HG03571 (cell line): ENCODE results near the gene NRDE2.
"Not testable (repeated sequence)": the region's sequence is repeated elsewhere in the genome, so short reads cannot be mapped to it uniquely, and the experiment has no call there.

Experiments
- ATAC-seq: cut with Tn5 transposase; IDR thresholded peaks from one replicate; pipeline ENCODE4 v1.9.1; 2021; ENCODE audit not compliant: unreplicated experiment

The NRDE2 gene

GRCh38 chr14:90344331-90345238 is 12.8 kb upstream of the NRDE2 start:
- ATAC-seq: no peak

GRCh38 chr14:90342327-90342726 is 10.6 kb upstream of the NRDE2 start:
- no peak for ATAC-seq

GRCh38 chr14:90341784-90342183 is 10.0 kb upstream of the NRDE2 start:
- ATAC-seq: no peak

GRCh38 chr14:90341232-90341631 is 9.5 kb upstream of the NRDE2 start:
- ATAC-seq: not testable (repeated sequence)

- ATAC-seq: no peak
Measured at GRCh38 chr14:90336985-90337384, 5.2 kb upstream of the NRDE2 start.

GRCh38 chr14:90336401-90336800 is 4.7 kb upstream of the NRDE2 start:
- no peak for ATAC-seq

- no peak for ATAC-seq
Measured at GRCh38 chr14:90332271-90332584, 487 bp upstream of the NRDE2 start.

GRCh38 chr14:90330203-90331196 is 1.2 kb downstream of the NRDE2 start:
- ATAC-seq: no peak

GRCh38 chr14:90321891-90322290 is 9.8 kb downstream of the NRDE2 start:
- ATAC-seq: no peak

GRCh38 chr14:90319634-90320541 is 11.9 kb downstream of the NRDE2 start:
- no peak for ATAC-seq

- ATAC-seq: no peak
Measured at GRCh38 chr14:90319173-90319572, 12.6 kb downstream of the NRDE2 start.

GRCh38 chr14:90318016-90318415 is 13.7 kb downstream of the NRDE2 start:
- ATAC-seq: no peak

- ATAC-seq: no peak
Measured at GRCh38 chr14:90317286-90317685, 14.5 kb downstream of the NRDE2 start.

- ATAC-seq: no peak
Measured at GRCh38 chr14:90308561-90308960, 23.2 kb downstream of the NRDE2 start.

GRCh38 chr14:90305176-90305601 is 26.6 kb downstream of the NRDE2 start:
- ATAC-seq: no peak

GRCh38 chr14:90304502-90304901 is 27.2 kb downstream of the NRDE2 start:
- ATAC-seq: no peak

- ATAC-seq: no peak
Measured at GRCh38 chr14:90303473-90303872, 28.3 kb downstream of the NRDE2 start.

GRCh38 chr14:90302529-90303303 is 29.0 kb downstream of the NRDE2 start:
- ATAC-seq: no peak

- no peak for ATAC-seq
Measured at GRCh38 chr14:90301668-90302090, 30.1 kb downstream of the NRDE2 start.

- ATAC-seq: no peak
Measured at GRCh38 chr14:90301122-90301521, 30.6 kb downstream of the NRDE2 start.
